ENCODE measurements around the gene CFAP61. TPM values are rescaled to one million over a fixed set of nuclear protein-coding genes. Genes with fewer than 3 reads are reported as not detected.

Gene CFAP61
- total RNA-seq, 1 experiment from 2014 or later = 0.28 TPM

- Histone ChIP-seq H3K4me1 (ENCODE audit: control insufficient read depth, insufficient read depth, low read length) (peaks cover 3% of the 10 kb centered on the region), H3K9me3 (ENCODE audit: control insufficient read depth, insufficient read depth, low read depth, low read length) (no peaks in the 10 kb centered on the region), H3K4me3 (ENCODE audit: low read depth in 2 of 2, low read length in 2 of 2) (no peak overlapping the region), H3K36me3 (ENCODE audit: control insufficient read depth, insufficient read depth, low read length) (no peaks in the 10 kb centered on the region), H3K27me3 (ENCODE audit: control insufficient read depth, insufficient read depth, low read length) (peaks cover 34% of the 10 kb centered on the region), H3K27ac (ENCODE audit: low read length) (no peak overlapping the region)
- TF ChIP-seq TCF7L2 (IDR thresholded peaks at IDR 0.05; ENCODE audit: low read depth, low read length) (no peak), SIN3A (IDR thresholded peaks at IDR 0.05; ENCODE audit: borderline replicate concordance, insufficient read depth, low read depth, low read length) (no peak), REST (IDR thresholded peaks at IDR 0.05; ENCODE audit: insufficient read depth in 1 of 2, low read depth in 2 of 2, low read length in 1 of 2) (no peak), CTCF (IDR thresholded peaks at IDR 0.05) (no peak), POLR2AphosphoS5 (IDR thresholded peaks at IDR 0.05; ENCODE audit: low read depth, low read length) (no peak)
- in situ Hi-C loops (cut with HindIII; ENCODE audit: low pct_unique_long_range_greater_than_20kb, low sequenced_read_pairs) = no loop called here
- DNase-seq (ENCODE audit: low read depth, low spot score) (no peak), ATAC-seq (no peak)
- POLR2A ChIA-PET = no interaction called here
- CTCF ChIA-PET = no interaction called here
- no TSS peak for BruUV-seq (replicated peaks)
- intact Hi-C loops (cut with micrococcal nuclease; ENCODE audit: unreplicated experiment) = no loop called here
Observed at GRCh38 chr20:20370094-20370575, 317.8 kb downstream of the CFAP61 start.

GRCh38 chr20:20371083-20371482, 318.8 kb downstream of the CFAP61 start:
- TF ChIP-seq REST (IDR thresholded peaks at IDR 0.05; ENCODE audit: insufficient read depth in 1 of 2, low read depth in 2 of 2, low read length in 1 of 2) (no peak), SIN3A (IDR thresholded peaks at IDR 0.05; ENCODE audit: borderline replicate concordance, insufficient read depth, low read depth, low read length) (no peak), POLR2AphosphoS5 (IDR thresholded peaks at IDR 0.05; ENCODE audit: low read depth, low read length) (no peak), TCF7L2 (IDR thresholded peaks at IDR 0.05; ENCODE audit: low read depth, low read length) (no peak), CTCF (IDR thresholded peaks at IDR 0.05) (no peak)
- Histone ChIP-seq H3K9me3 (ENCODE audit: control insufficient read depth, insufficient read depth, low read depth, low read length) (no peaks in the 10 kb centered on the region), H3K4me3 (ENCODE audit: low read depth in 2 of 2, low read length in 2 of 2) (no peak overlapping the region), H3K27me3 (ENCODE audit: control insufficient read depth, insufficient read depth, low read length) (peaks cover 30% of the 10 kb centered on the region), H3K4me1 (ENCODE audit: control insufficient read depth, insufficient read depth, low read length) (peaks cover 3% of the 10 kb centered on the region), H3K27ac (ENCODE audit: low read length) (no peak overlapping the region), H3K36me3 (ENCODE audit: control insufficient read depth, insufficient read depth, low read length) (no peaks in the 10 kb centered on the region)
- BruUV-seq (replicated peaks) = no TSS peak
- intact Hi-C loops (cut with micrococcal nuclease; ENCODE audit: unreplicated experiment) = no loop called here
- in situ Hi-C loops (cut with HindIII; ENCODE audit: low pct_unique_long_range_greater_than_20kb, low sequenced_read_pairs) = no loop called here
- POLR2A ChIA-PET = no interaction called here
- ATAC-seq = no peak
- CTCF ChIA-PET = no interaction called here
- DNase-seq (ENCODE audit: low read depth, low spot score) = no peak
